ENCODE measurements around the gene PROM2.

Gene PROM2

GRCh38 chr2:95289253-95289652 lies 15.0 kb downstream of the PROM2 start:
- no peak for DNase-seq

GRCh38 chr2:95291222-95291621 lies 17.0 kb downstream of the PROM2 start:
- DNase-seq, result no peak

- no peak for DNase-seq
These were observed 18.5 kb downstream of the PROM2 start for GRCh38 chr2:95292623-95293260.

GRCh38 chr2:95294579-95295250 lies 20.5 kb downstream of the PROM2 start:
- DNase-seq, result no peak

- DNase-seq, result no peak
These were observed 21.1 kb downstream of the PROM2 start for GRCh38 chr2:95295376-95295775.

- no peak for DNase-seq
These were observed 21.8 kb downstream of the PROM2 start for GRCh38 chr2:95296011-95296410.

- no peak for DNase-seq
These were observed 22.7 kb downstream of the PROM2 start, which contains the start of gene KCNIP3 for GRCh38 chr2:95296880-95297487. KCNIP3 (plus strand) TSS chr2:95297347; CDS start chr2:95297439, 92 bp downstream.

- DNase-seq, result no peak
These were observed 23.6 kb downstream of the PROM2 start for GRCh38 chr2:95297639-95298395.

GRCh38 chr2:95298486-95299111 lies 24.4 kb downstream of the PROM2 start:
- DNase-seq, result no peak

GRCh38 chr2:95299961-95300360 lies 25.7 kb downstream of the PROM2 start:
- DNase-seq, result no peak

- DNase-seq, result no peak
These were observed 26.2 kb downstream of the PROM2 start for GRCh38 chr2:95300450-95300849.

- DNase-seq, result no peak
These were observed 26.9 kb downstream of the PROM2 start for GRCh38 chr2:95301186-95301585.

- no peak for DNase-seq
These were observed 27.8 kb downstream of the PROM2 start for GRCh38 chr2:95301876-95302641.

GRCh38 chr2:95303191-95303919 lies 29.1 kb downstream of the PROM2 start:
- DNase-seq, result no peak

GRCh38 chr2:95305380-95306061 lies 31.3 kb downstream of the PROM2 start:
- no peak for DNase-seq

GRCh38 chr2:95306336-95306895 lies 32.2 kb downstream of the PROM2 start:
- DNase-seq, result no peak

GRCh38 chr2:95307036-95307435 lies 32.8 kb downstream of the PROM2 start:
- DNase-seq, result no peak

GRCh38 chr2:95307878-95308277 lies 33.6 kb downstream of the PROM2 start:
- no peak for DNase-seq

GRCh38 chr2:95308426-95308990 lies 34.3 kb downstream of the PROM2 start:
- no peak for DNase-seq

- DNase-seq, result no peak
These were observed 35.4 kb downstream of the PROM2 start for GRCh38 chr2:95309599-95309998.
